Activated CD4-positive, alpha-beta T cell treated with anti-CD3 and anti-CD28 coated beads, Interleukin-2, Interleukin-4, amounts not matched to agents 100 ng/mL and 50 ng/mL, durations not matched to agents 16 hours and 8 hours (primary cell): ENCODE data around the gene ZKSCAN4.
A peak's percentile ranks its signal among the peaks of the same experiment; 100 is the strongest.

Source experiments
- DNase-seq: peaks from one replicate; pipeline ENCODE4 v3.0.0-alpha.2; 2020; ENCODE audit warnings: low spot score

ZKSCAN4 gene

GRCh38 chr6:28252009-28252975 lies at the start of gene ZKSCAN4:
ZKSCAN4 (minus strand) TSS chr6:28252269; CDS start chr6:28251980, 289 bp downstream.
- DNase-seq, result peak; percentile 78

GRCh38 chr6:28296520-28297060 lies 44.5 kb upstream of the ZKSCAN4 start:
- DNase-seq, result no peak

- no peak for DNase-seq
These were observed 43.3 kb upstream of the ZKSCAN4 start for GRCh38 chr6:28295326-28295725.

- no peak for DNase-seq
These were observed 39.5 kb upstream of the ZKSCAN4 start for GRCh38 chr6:28291573-28291972.

- no peak for DNase-seq
These were observed 30.9 kb upstream of the ZKSCAN4 start for GRCh38 chr6:28282926-28283325.

- DNase-seq, result peak; percentile 57
These were observed 29.4 kb upstream of the ZKSCAN4 start, which contains the start of gene PGBD1 for GRCh38 chr6:28281288-28282064. PGBD1 (plus strand) TSS chr6:28281572; CDS start chr6:28283814, 2,242 bp downstream.

- DNase-seq, result no peak
These were observed 28.7 kb upstream of the ZKSCAN4 start for GRCh38 chr6:28280595-28281287.

GRCh38 chr6:28277746-28278145 lies 25.7 kb upstream of the ZKSCAN4 start:
- no peak for DNase-seq

- no peak for DNase-seq
These were observed 22.8 kb upstream of the ZKSCAN4 start for GRCh38 chr6:28274888-28275287.

GRCh38 chr6:28269492-28269891 lies 17.4 kb upstream of the ZKSCAN4 start:
- peak; percentile 60 for DNase-seq

GRCh38 chr6:28267695-28268059 lies 15.6 kb upstream of the ZKSCAN4 start:
- DNase-seq, result no peak

GRCh38 chr6:28266962-28267694 lies 15.1 kb upstream of the ZKSCAN4 start, which contains the start of gene ZSCAN26:
ZSCAN26 (plus strand) TSS chr6:28267143; CDS start chr6:28271920, 4,777 bp downstream.
- DNase-seq, result peak; percentile 83

- DNase-seq, result no peak
These were observed 14.5 kb upstream of the ZKSCAN4 start for GRCh38 chr6:28266563-28266961.

GRCh38 chr6:28264834-28265401 lies 12.8 kb upstream of the ZKSCAN4 start:
- no peak for DNase-seq

- DNase-seq, result no peak
These were observed 11.9 kb upstream of the ZKSCAN4 start for GRCh38 chr6:28263922-28264321.

- DNase-seq, result no peak
These were observed 7.1 kb upstream of the ZKSCAN4 start, which contains the start of gene NKAPL for GRCh38 chr6:28258877-28259777. NKAPL (plus strand) TSS chr6:28259297; CDS start chr6:28259372, 75 bp downstream.

- DNase-seq, result no peak
These were observed 5.0 kb upstream of the ZKSCAN4 start for GRCh38 chr6:28257042-28257441.

GRCh38 chr6:28254121-28254519 lies 2.1 kb upstream of the ZKSCAN4 start:
- no peak for DNase-seq

GRCh38 chr6:28251661-28252008 lies 434 bp downstream of the ZKSCAN4 start:
- DNase-seq, result peak; percentile 37

GRCh38 chr6:28250747-28251146 lies 1.3 kb downstream of the ZKSCAN4 start:
- DNase-seq, result no peak
